ENCODE results near the gene SAMD9.
"Not testable (repeated sequence)": the region's sequence is repeated elsewhere in the genome, so short reads cannot be mapped to it uniquely, and the experiment has no call there.

The SAMD9 gene

DNA sequence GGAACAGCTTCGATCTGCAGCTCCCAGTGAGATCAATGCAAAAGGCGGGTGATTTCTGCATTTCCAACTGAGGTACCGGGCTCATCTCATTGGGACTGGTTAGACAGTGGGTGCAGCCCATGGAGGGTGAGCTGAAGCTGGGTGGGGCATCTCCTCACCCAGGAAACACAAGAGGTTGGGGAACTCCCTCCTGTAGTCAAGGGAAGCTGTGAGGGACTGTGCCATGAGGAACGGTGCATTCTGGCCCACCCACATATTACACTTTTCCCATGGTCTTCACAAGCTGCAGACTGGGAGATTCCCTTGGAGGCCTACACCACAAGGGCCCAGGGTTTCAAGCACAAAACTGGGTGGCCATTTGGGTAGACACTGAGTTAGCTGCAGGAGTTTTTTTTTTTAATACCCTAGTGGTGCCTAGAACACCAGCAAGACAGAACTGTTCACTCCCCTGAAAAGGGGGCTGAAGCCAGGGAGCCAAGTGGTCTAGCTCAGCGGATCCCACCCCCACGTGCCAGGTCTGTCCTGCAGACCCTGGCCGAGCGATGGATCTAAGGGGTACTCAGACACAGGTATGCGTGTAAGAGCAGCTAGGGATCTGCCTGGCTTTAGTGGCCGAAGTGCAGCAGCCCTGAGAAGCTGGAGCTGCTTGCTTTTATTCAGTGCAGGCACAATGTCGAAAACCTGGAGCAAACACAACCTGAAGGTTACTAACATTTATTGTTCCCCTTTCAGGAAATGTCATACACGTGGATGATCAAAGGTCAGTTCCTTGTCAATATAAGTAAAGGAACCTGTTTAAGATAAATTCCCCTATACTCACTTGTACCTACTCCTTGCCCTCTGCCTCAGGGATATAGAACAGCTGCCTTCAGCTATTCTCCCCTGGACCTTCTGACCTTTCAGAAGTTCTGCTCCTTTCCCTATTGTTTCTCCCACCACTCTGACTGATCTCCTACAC, 3.1 kb upstream of the SAMD9 start:
- no peak for DNase-seq (ENCODE audit: low spot score)

DNA sequence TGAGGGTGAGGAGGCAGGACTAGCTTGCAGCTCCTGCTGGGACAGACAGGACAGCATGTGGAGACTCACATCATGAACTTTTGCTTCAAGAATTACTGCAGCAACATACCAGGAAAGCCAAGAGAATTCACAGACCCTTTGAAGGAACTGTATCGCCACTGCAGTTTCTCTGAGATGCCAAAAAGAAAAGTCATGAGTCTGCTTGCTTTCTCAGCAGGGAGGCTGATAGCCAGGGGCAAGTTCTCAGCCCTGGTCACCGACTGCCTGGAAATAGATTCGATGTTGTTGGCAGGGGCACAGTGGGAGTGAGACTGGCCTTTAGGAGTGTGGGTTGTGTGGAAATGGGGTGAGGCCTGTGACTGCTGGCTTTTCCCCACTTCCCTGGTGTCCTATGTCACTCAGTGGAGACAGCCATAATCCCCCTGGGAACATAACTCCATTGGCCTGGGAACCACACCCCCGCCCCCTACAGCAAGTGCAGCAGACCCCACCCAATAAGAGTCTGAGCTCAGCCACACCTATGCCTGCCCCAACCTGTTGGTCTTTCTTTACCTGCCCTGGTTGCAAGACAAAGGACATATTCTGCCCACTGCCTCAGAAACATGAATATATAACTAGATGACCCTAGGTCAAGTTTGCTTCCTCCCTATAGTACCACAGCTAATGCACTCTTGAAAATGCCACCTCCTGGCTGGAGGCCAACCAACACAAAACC, 1.6 kb upstream of the SAMD9 start:
- no peak for DNase-seq (ENCODE audit: low spot score)

GRCh38 chr7:93117327-93117726, 452 bp downstream of the SAMD9 start:
- DNase-seq (ENCODE audit: low spot score): no peak

DNA sequence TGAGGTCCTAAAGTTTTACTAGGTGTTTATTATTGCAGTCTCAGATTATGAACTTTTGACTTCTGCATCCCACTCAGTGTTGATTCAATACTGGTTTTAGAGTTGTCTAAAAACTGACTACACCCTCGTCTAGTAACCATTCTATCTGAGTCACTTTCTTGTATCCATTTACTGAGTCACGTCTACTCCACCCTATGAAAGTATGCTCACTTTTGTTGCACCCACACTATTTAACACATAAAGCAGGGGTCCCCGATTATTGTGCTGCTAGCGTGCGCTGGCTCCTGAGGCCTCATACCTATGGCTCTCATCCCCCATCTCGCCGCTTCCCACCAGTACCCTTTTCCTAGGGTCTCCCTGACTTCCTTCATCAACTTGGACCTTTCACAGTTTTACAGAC, 2.0 kb downstream of the SAMD9 start:
- no peak for DNase-seq (ENCODE audit: low spot score)

- no peak for DNase-seq (ENCODE audit: low spot score)
Observed at GRCh38 chr7:93108003-93108402, 9.8 kb downstream of the SAMD9 start.

DNA sequence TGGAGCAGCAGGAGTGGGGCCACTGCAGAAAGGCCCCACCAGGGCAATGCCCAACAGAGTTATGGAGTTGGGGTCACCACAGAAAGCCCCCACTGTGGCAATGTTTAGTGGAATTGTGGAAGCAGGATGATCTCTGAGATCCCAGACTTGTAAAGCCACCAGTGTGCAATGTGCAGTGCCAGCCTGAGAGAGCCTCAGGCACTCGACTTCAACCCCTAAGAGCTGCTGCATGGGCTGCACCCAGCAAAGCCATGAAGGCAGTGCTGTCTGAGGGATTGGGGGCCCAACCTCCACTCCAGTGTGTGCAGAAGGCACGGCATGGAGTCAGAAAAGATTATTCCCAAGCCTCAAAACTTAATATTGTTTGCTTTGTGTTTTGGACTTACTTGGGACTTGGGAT, 20.4 kb downstream of the SAMD9 start:
- no peak for DNase-seq (ENCODE audit: low spot score)

GRCh38 chr7:93092757-93093370, 24.9 kb downstream of the SAMD9 start:
- DNase-seq (ENCODE audit: low spot score): peak; percentile 11

DNA sequence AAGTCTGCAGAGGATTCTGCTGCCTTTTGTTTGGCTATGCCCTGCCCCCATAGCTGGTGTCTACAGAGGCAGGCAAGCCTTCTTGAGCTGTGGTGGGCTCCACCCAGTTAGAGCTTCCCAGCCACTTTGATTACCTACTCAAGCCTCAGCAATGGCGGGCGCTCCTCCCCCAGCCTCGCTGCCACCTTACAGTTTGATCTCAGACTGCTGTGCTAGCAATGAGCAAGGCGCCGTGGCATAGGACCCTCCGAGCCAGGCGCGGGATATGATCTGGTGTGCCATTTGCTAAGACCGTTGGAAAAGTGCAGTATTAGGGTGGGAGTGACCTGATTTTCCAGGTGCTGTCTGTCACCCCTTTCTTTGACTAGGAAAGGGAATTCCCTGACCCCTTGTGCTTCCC, 44.4 kb downstream of the SAMD9 start:
- DNase-seq (ENCODE audit: low spot score): not testable (repeated sequence)

DNA sequence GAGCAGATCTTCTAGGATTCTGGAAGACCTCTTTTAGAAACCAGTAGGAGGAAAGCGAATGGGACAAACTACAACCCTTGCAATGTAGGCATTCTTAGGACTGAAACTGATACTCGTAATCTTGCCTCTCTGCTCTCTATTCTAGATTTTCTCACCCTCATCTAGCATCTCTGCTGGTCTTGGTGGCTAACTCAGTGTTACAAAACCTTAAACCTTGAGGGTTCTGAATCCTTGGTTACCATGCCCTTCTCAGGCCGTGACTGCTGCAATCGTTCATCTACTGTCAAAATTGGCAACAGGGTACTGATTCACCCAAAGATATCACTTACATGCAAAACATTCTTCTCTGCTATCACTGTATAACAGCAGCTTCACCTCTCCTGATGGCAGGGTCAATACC, 55.2 kb downstream of the SAMD9 start:
- no peak for DNase-seq (ENCODE audit: low spot score)

DNA sequence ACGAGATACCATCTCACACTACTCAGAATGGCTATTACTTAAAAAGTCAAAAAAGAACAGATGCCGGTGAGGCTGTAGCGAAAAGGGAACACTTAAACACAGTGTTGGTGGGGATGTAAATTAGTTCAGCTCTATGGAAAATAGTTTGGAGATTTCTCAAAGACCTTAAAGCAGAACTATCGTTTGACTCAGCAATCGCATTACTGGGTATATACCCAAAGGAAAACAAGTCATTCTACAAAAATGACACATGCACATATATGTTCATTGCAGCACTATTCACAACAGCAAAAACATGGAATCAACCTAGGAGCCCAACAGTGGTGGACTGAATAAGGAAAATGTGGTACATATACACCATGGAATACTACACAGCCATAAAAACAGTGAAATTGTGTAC, 56.9 kb downstream of the SAMD9 start:
- DNase-seq (ENCODE audit: low spot score): no peak

- DNase-seq (ENCODE audit: low spot score): no peak
Observed at GRCh38 chr7:93060025-93060424, 57.8 kb downstream of the SAMD9 start.

GRCh38 chr7:93056621-93057020, 61.2 kb downstream of the SAMD9 start:
- DNase-seq (ENCODE audit: low spot score): not testable (repeated sequence)

DNA sequence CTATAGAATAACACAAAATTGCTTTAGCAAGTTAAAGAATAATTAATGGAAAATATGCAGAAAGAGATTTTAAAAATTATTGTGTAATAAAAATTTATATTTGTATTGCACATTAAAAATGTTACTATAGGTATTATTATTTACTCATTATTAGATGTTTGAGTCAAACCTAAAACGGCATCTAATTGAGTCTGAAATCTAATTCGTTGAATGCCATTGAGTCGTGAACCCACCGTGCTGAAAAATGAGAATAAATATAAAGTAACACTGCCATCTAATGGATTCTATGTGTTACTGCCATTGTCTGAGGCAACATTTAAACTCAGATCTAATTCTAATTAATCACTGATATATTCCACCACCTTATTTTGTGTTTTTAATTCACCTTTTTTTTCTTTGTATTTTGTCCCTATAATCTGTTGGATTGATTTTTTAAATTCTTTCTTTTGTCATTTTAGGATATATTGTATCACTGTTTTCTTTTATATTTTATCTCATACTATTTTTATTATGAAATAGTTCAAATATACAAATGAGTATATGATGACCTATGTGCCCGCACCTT, 62.2 kb downstream of the SAMD9 start:
- DNase-seq (ENCODE audit: low spot score): peak; percentile 57

DNA sequence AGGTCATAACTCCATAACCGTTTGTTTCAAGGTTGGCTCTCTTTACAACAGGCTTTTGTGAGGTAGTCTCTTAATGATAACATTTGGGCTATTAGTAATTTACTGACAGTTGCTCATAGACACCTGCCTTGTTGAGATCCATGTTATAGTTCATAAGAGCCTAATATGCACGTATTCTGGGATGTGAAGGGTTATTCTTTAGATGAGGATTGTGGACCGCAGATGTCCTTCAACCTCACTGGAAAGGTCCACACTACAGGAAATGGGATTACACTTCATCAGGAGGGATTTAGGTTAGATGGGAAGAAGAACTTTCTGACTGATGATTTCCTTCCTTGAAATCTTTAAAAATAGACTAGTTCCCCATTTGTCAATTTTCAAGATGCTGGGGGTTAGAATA, 62.8 kb downstream of the SAMD9 start:
- DNase-seq (ENCODE audit: low spot score): no peak

DNA sequence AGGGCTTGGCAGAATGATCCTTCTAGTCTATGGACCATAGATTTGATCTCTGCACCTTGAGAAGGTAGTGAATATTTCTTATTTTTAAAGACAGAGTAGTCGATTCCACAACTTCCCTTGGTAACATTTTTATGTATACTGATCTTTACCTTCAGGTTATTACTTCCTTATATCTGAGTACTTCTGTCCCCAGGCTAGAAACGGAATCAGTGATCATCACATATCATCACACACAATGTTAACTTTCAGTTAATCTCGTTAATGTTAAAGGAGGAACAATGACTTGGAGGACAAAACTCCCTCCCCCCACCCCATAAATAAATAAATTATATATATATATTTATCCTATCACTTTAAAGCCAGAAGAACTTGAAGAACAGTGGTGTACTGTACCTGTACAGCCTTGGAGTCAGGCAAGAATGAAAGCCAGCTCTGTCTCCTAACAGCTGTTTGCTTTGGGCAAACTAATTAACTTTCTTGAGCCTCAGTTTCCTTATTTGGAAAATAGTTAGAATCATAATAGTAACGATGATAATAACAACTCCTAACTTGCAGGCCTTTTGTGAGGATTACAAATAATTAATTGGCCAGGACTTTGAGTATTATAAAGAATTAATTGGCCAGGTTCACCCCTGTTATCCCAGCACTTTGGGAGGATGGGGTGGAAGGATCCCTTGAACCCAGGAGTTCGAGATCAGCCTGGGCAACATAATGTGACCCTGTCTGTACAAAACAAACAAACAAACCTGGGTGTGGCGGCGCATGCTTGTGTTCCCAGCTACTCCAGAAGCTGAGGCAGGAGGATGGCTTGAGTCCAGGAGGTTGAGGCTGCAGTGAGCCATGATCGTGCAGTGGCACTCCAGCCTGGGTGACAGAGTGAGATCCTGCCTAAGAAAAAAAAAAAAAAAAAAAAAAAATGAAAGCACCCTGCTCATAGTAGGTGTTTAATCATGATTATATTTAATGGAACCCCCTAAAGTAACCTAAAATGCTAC, 63.5 kb downstream of the SAMD9 start:
- DNase-seq (ENCODE audit: low spot score): no peak

DNA sequence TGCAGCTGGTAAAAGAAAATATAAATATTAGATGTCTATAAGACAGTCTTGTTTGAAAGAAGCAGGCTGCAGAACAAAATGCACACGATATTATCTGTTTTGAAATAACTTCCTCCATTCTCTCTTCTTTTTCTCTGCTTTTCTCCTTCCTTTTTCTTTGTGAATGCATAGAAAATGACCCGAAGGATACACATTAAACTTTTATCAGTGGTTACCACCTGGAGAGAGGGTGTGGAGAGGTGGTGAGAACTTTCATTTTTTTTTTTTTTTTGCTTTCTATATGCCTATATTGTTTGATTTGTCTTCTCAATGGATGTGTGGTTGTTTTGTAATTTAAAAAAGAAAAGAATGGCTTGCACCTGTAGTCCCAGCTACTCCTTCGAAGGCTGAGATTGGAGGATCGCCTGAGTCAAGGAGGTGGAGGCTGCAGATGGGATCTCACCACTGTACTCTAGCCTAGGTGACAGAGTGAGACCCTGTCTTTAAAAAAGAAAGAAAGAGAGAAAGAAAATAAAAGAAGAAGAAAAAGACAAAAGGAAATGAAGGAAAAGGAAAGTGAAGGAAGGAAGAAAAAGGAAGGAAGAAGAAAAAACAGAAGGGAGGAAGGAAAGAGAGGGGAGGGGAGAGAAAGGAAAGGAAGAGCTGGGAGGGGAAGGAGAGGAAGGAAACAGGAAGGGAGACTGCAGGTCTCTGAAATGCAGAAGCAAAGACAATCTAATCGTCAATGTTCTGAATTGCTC, 64.4 kb downstream of the SAMD9 start:
- no peak for DNase-seq (ENCODE audit: low spot score)

GRCh38 chr7:93051660-93052059, 66.1 kb downstream of the SAMD9 start:
- DNase-seq (ENCODE audit: low spot score): no peak

Data from iPS-NIHi11 (cell line).